Calu3 (cell line): ENCODE data around the gene RARG. TPM values are rescaled to one million over a fixed set of nuclear protein-coding genes. Genes with fewer than 3 reads are reported as not detected.

Experiments
- BruUV-seq: library from RNA; stranded (reverse); fragments of 400-500 nt; replicated peaks from 2 replicates; lab custom pipeline; 2021; lab: Mats Ljungman, UMichigan
- CTCF ChIA-PET: fragments of 300-600 bp; sonication (Branson Sonifier 250); formaldehyde crosslinking; loops from one replicate; lab custom pipeline; 2022; ENCODE audit warnings: antibody characterized with exemption; lab: Charles Lee
- DNase-seq: peaks from one replicate; pipeline ENCODE4 v3.0.0; 2022
- H3K27ac Mint-ChIP-seq: one replicate; pipeline ENCODE4 v1.8.0; 2022; ENCODE audit warnings: mixed read lengths; ENCODE audit not compliant: unreplicated experiment
- H3K27me3 Mint-ChIP-seq: one replicate; pipeline ENCODE4 v1.8.0; 2022; ENCODE audit warnings: mixed read lengths; ENCODE audit not compliant: unreplicated experiment
- H3K36me3 Mint-ChIP-seq: one replicate; pipeline ENCODE4 v1.8.0; 2022; ENCODE audit warnings: mild to moderate bottlenecking, moderate library complexity, mixed read lengths; ENCODE audit not compliant: insufficient read depth, unreplicated experiment
- H3K4me1 Mint-ChIP-seq: one replicate; pipeline ENCODE4 v1.8.0; 2022; ENCODE audit warnings: mild to moderate bottlenecking, low read depth, mixed read lengths; ENCODE audit not compliant: unreplicated experiment
- H3K4me3 Mint-ChIP-seq: one replicate; pipeline ENCODE4 v1.8.0; 2022; ENCODE audit warnings: mild to moderate bottlenecking, low read depth, moderate library complexity, mixed read lengths; ENCODE audit not compliant: unreplicated experiment
- H3K9me3 Mint-ChIP-seq: one replicate; pipeline ENCODE4 v1.8.0; 2022; ENCODE audit warnings: low read depth, mixed read lengths; ENCODE audit not compliant: unreplicated experiment
- CTCF ChIP-seq: fragments of 200-600 bp; IDR thresholded peaks from one replicate; pipeline ENCODE4 v1.8.0; 2022; ENCODE audit warnings: antibody characterized with exemption; ENCODE audit not compliant: unreplicated experiment
- intact Hi-C: fragments of 100-400 bp; cut with micrococcal nuclease; formaldehyde crosslinking; loops from one replicate; pipeline ENCODE4 v1.10.0; 2022; ENCODE audit not compliant: unreplicated experiment
- total RNA-seq: library from RNA; stranded (reverse); gene quantifications from 2 replicates; pipeline ENCODE4 v1.2.3, GENCODE V29; 2022

Gene RARG
- total RNA-seq, 1 experiment from 2014 or later: 36.7 TPM

DNA sequence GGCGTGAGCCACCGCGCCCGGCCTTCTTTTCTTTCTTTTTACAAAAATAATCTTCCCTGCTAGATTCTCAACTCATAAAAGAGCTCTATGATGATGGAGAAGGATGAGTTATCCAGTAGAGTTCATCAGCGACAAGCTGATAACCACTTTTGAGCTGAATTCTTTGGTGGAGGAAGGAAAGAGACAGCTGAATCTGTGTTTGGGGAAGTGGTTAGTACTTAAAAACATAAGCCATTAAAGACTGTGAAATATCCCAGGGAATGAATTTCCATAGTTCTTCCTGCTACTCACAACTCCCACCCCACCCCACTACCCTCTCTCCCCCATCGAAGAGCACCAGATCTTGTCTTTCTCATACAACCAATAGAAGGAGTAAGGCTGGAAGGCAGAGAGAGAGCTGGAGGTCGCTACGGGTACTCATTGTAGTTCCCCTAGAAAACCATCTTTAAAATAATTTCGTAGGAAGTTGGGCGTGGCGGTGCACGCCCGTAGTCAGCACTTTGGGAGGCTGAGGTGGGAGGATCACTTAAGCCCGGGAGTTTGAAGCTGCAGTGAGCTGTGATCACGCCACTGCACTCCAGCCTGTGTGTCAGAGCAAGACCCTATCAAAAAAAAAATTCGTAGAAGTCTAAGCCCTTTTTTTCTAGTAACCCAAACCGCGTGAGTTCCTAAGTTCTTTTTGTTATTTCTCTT, 35.4 kb upstream of the RARG start:
- Mint-ChIP-seq H3K9me3 (no peaks in the 10 kb centered on the region), H3K36me3 (peaks cover 36% of the 10 kb centered on the region), H3K27me3 (no peaks in the 10 kb centered on the region), H3K27ac (peak overlapping the region; percentile 64), H3K4me3 (peak overlapping the region; percentile 87), H3K4me1 (peaks cover 15% of the 10 kb centered on the region)
- CTCF ChIA-PET: interaction anchor here (0.6 to 2.1 kb wide), 8 partner anchors 16 to 213 kb away, joined by 3 to 8 read pairs (median 4); a partner anchor contains a TSS
- intact Hi-C loops: loop anchor here (5.0 kb wide), 1 partner anchor 55 kb away; no protein-coding TSS in a partner anchor
- BruUV-seq: no TSS peak
- peak; percentile 4 for DNase-seq
- no peak for TF ChIP-seq CTCF

- H3K27ac Mint-ChIP-seq: no peak overlapping the region
- H3K9me3 Mint-ChIP-seq: no peaks in the 10 kb centered on the region
- peaks cover 27% of the 10 kb centered on the region for H3K36me3 Mint-ChIP-seq
- no peak overlapping the region for H3K4me3 Mint-ChIP-seq
- CTCF ChIA-PET: interaction anchor here (0.5 to 2.1 kb wide), 4 partner anchors 14 to 186 kb away, joined by 3 to 6 read pairs (median 3); partner anchors contain the start of gene SPRYD3
- peaks cover 15% of the 10 kb centered on the region for H3K4me1 Mint-ChIP-seq
- DNase-seq: no peak
- no peak for TF ChIP-seq CTCF
- BruUV-seq: no TSS peak
- H3K27me3 Mint-ChIP-seq: no peaks in the 10 kb centered on the region
- intact Hi-C loops: loop anchor here (5.0 kb wide), 1 partner anchor 53 kb away; no protein-coding TSS in a partner anchor
These were observed 33.8 kb upstream of the RARG start for GRCh38 chr12:53265783-53266182.

- no peaks in the 10 kb centered on the region for H3K27me3 Mint-ChIP-seq
- intact Hi-C loops: no loop called here
- no peak overlapping the region for H3K4me3 Mint-ChIP-seq
- H3K4me1 Mint-ChIP-seq: no peaks in the 10 kb centered on the region
- H3K9me3 Mint-ChIP-seq: no peaks in the 10 kb centered on the region
- CTCF ChIA-PET: interaction anchor here (0.7 kb wide), 2 partner anchors 20 to 222 kb away, joined by 3 read pairs; no protein-coding TSS in a partner anchor
- no peak for TF ChIP-seq CTCF
- no TSS peak for BruUV-seq
- no peak overlapping the region for H3K27ac Mint-ChIP-seq
- DNase-seq: no peak
- H3K36me3 Mint-ChIP-seq: no peaks in the 10 kb centered on the region
These were observed 27.9 kb upstream of the RARG start for GRCh38 chr12:53259891-53260290.

DNA sequence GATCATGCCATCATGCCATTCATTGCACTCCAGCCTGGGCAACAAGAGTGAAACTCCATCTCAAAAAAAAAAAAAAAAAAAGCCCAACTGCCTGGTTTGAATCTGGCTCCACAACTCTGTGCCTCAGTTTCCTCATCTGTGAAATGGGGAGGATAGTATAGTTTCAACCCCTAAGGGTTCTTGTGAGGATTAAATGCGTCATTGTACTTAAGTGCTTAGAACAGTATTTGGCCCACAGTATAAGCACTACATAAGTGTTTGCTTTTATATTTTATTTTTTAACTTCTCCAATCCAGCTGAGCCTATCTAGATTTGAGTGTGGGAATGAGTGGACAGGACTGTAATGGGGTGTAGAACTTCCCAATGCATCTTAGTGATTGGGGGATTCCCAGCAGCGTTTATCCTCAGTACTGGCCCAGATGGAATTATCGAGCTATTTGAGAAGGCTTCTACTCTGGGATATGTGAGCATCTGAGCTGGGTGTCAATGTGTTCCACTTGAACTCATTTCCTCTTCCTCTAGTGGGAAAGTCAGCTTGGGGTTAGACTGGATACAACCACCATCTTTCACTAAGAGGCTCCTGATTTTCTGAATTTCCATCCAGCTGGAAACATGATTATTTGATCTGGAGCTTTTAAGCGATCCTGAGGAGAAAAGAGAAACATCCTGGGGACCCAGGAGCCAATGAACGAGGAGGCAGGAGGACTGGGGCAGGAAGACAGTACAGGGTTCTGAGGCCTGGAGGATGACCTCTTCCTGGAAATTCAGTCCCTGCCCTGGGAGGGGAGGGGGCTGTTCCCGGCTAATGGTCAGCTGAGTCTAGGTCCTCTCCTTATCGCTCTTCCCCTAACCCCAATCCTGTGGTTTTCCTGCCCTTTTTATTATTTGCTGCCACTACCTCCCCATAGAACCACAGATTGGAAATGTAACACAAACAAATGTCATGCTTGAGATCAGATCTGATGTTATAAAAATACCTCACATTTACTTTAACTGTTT, 26.8 kb upstream of the RARG start:
- DNase-seq: no peak
- H3K27me3 Mint-ChIP-seq: no peaks in the 10 kb centered on the region
- intact Hi-C loops: no loop called here
- H3K4me3 Mint-ChIP-seq: no peak overlapping the region
- no peak overlapping the region for H3K27ac Mint-ChIP-seq
- no peaks in the 10 kb centered on the region for H3K36me3 Mint-ChIP-seq
- TF ChIP-seq CTCF: no peak
- CTCF ChIA-PET: no interaction called here
- H3K9me3 Mint-ChIP-seq: no peaks in the 10 kb centered on the region
- BruUV-seq: no TSS peak
- H3K4me1 Mint-ChIP-seq: peaks cover 3% of the 10 kb centered on the region
